ENCODE results near the gene BTBD7.

BTBD7 gene

DNA sequence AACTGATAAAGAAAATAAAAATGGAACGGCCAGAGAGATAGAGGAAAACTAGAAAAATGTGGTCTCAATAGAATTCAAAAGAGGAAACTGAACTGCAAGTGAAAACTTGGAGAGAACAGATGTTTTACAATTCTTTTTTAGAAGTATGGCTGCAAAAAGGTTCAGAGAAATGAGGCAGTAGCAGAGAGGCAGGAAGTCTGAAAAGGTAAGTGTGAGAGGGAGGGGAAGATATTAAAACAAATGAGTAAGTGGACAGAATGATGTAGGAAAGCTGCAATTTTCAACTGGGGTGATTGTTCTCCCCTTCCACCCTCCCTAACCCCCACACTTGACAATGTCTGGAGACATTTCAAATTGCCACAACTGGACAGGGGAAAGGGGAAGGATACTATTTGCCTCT is 12.9 kb downstream of the BTBD7 start:
- DNase-seq (ENCODE audit: low spot score), result no peak
- ChIA-PET CTCF (interaction anchor here (0.6 kb wide), 1 partner anchor 573 kb away, joined by 3 read pairs; no protein-coding TSS in a partner anchor), POLR2A (ENCODE audit: low non-redundant PET) (no interaction called here)
- H3K27ac ChIP-seq, result no peak overlapping the region
- TF ChIP-seq, protein P1, sequence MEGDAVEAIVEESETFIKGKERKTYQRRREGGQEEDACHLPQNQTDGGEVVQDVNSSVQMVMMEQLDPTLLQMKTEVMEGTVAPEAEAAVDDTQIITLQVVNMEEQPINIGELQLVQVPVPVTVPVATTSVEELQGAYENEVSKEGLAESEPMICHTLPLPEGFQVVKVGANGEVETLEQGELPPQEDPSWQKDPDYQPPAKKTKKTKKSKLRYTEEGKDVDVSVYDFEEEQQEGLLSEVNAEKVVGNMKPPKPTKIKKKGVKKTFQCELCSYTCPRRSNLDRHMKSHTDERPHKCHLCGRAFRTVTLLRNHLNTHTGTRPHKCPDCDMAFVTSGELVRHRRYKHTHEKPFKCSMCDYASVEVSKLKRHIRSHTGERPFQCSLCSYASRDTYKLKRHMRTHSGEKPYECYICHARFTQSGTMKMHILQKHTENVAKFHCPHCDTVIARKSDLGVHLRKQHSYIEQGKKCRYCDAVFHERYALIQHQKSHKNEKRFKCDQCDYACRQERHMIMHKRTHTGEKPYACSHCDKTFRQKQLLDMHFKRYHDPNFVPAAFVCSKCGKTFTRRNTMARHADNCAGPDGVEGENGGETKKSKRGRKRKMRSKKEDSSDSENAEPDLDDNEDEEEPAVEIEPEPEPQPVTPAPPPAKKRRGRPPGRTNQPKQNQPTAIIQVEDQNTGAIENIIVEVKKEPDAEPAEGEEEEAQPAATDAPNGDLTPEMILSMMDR (conservative IDR thresholded peaks at IDR 0.05; ENCODE audit: low read depth), result no peak

DNA sequence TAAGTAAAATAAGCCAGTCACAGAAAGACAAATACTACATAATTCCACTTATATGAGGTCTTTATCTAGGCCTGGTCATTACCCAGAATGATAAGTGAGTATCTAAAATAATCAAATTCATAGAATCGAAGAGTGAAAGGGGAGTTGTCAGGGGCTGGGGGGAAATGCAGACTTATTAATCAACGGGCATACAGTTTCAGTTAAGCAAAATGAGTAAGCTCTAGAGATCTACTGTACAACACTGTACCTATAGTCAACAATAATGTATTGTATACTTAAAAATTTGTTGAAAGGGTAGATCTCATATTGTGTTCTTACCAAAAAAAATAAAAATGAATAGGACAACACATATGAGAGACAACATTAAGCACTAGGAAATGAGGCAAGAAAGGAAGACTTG is 13.3 kb downstream of the BTBD7 start:
- TF ChIP-seq, protein P1 (conservative IDR thresholded peaks at IDR 0.05; ENCODE audit: low read depth), result no peak
- CTCF ChIA-PET, result interaction anchor here (0.5 to 0.6 kb wide), 2 partner anchors 66 to 574 kb away, joined by 3 read pairs; no protein-coding TSS in a partner anchor
- H3K27ac ChIP-seq, result no peak overlapping the region
- POLR2A ChIA-PET (ENCODE audit: low non-redundant PET), result no interaction called here
- DNase-seq (ENCODE audit: low spot score), result no peak

DNA sequence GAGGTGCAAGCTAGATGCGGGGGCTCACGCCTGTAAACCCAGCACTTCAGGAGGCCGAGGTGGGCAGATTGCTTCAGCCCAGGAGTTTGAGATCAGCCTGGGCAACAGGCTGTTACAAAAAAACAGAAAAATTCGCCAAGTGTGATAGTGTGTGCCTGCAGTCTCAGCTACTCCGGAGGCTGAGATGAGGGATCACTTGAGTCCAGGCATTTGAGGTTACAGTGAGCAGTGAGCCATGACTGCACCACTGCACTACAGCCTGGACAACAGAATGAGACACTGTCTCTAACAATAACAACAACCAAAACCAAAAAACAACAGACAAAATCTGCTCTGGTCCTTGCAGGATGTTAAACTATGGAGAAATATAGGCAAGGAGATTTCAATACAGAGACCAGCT is 13.9 kb downstream of the BTBD7 start:
- H3K27ac ChIP-seq, result no peak overlapping the region
- DNase-seq (ENCODE audit: low spot score), result no peak
- ChIA-PET CTCF (interaction anchor here (0.5 kb wide), 1 partner anchor 66 kb away, joined by 3 read pairs; no protein-coding TSS in a partner anchor), POLR2A (ENCODE audit: low non-redundant PET) (no interaction called here)
- TF ChIP-seq, protein P1 (conservative IDR thresholded peaks at IDR 0.05; ENCODE audit: low read depth), result no peak

DNA sequence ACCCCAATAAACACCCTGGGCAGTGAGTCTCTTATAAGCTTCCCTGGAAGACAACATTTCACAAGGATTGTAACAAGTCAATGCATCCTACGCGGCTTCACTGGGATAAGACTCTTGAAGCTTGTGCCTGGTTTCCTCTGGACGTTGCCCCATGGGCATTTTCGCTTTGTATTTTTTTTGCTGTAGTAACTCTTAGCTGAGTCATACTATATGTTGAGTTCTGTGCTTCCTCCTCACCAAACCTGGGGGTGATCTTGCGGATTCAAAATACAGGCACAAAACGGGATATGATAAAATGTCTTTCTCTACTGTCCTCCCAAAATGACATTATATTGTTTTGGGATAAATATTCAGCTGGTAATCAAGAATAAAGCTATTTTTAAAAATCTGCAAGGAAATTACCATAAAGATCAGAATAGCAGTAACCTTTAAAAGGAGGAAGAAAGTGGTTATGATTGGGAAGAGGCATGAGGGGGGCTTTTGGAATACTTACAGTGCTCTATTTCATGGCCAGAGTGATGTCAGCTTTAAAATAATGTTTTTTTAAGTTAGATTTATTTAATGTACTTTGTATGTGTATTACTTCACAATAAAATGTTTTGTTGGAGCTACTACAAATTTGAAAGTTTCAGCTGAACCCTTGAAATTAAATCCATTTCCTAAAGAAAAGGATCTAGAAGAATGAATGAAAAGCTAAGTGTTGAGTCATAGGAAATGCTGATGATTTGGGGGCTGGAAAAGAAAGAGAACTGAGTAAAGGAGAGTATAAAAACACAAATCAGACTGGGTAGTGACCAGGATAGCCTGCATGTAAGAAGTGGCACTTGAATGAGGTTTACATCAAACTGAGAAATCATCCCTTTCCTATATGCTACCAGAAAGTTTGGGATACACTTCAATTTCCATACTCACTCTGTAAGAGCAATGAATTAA is 14.7 kb downstream of the BTBD7 start:
- ChIA-PET CTCF (interaction anchor here (0.7 kb wide), 1 partner anchor 203 kb away, joined by 3 read pairs; the partner anchor contains the start of gene ITPK1), POLR2A (ENCODE audit: low non-redundant PET) (no interaction called here)
- H3K27ac ChIP-seq, result no peak overlapping the region

DNA sequence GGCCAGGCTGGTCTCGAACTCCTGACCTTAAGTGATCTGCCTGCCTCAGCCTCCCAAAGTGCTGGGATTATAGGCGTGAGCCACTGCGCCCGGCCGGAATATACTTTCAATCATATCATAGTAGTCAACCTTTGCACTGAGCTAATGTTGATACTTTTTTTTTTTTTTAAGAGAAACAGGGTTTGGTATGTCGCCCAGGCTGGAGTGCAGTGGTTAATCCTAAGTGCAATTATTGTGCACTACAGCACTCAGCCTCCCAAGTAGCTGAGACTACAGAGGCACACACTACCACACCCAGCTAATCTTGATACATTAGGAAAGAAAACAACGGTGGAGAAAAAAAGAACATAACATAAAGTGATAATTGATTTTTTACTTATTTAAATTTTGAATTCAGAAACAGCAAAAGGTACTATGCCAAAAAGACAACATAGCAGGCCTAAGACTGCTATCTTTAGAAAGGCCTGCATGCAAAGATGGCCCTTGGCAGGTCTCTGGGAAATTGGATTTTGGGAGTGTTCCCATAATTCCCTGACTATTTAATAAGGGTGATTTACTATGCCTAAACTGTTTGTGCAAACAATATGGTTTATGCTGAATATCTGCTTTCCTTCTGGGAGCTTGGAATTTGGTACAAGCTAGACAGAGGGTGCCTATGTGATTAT is 15.5 kb downstream of the BTBD7 start:
- ChIA-PET CTCF (interaction anchor here (0.6 kb wide), 1 partner anchor 40 kb away, joined by 3 read pairs; no protein-coding TSS in a partner anchor), POLR2A (ENCODE audit: low non-redundant PET) (no interaction called here)
- no peak for DNase-seq (ENCODE audit: low spot score)
- no peak overlapping the region for H3K27ac ChIP-seq
- TF ChIP-seq, protein P1 (conservative IDR thresholded peaks at IDR 0.05; ENCODE audit: low read depth), result no peak

More for the DNA sequence above, 14.7 kb downstream of the BTBD7 start:
- peak; percentile 61 for DNase-seq (ENCODE audit: low spot score)
- TF ChIP-seq, protein P1 (conservative IDR thresholded peaks at IDR 0.05; ENCODE audit: low read depth), result no peak

DNA sequence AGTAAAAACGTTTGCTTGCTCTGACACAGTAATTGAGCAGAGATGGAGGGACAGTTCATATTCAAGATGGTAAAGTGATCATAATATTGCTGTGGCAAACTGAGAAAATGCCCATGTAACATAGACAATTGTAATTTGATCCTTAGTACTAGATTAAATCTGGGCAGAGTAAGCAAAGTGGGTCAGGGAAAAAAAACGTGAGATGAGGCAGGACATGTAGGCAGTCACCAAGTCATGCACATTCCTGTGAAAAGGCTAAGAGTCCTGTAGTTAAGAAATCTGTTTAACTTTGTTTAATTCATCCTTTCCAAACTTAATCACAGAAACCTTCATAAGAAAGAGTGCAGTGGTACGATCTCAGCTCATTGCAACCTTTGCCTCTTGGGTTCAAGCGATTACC is 16.1 kb downstream of the BTBD7 start:
- no peak for DNase-seq (ENCODE audit: low spot score)
- no peak overlapping the region for H3K27ac ChIP-seq
- POLR2A ChIA-PET (ENCODE audit: low non-redundant PET), result no interaction called here
- TF ChIP-seq, protein P1 (conservative IDR thresholded peaks at IDR 0.05; ENCODE audit: low read depth), result no peak
- CTCF ChIA-PET, result interaction anchor here (0.6 kb wide), 1 partner anchor 39 kb away, joined by 3 read pairs; no protein-coding TSS in a partner anchor
